Measurements from ENCODE around the gene PGRMC1.
A peak's percentile ranks its signal among the peaks of the same experiment; 100 is the strongest.
"Not testable (repeated sequence)": the region's sequence is repeated elsewhere in the genome, so short reads cannot be mapped to it uniquely, and the experiment has no call there.

PGRMC1 gene

GRCh38 chrX:119235872-119236622 is at the start of gene PGRMC1:
Gene PGRMC1 (plus strand): TSS chrX:119236285. CDS start chrX:119236364, 79 bp downstream.
- DNase-seq, result peak; percentile 50

DNA sequence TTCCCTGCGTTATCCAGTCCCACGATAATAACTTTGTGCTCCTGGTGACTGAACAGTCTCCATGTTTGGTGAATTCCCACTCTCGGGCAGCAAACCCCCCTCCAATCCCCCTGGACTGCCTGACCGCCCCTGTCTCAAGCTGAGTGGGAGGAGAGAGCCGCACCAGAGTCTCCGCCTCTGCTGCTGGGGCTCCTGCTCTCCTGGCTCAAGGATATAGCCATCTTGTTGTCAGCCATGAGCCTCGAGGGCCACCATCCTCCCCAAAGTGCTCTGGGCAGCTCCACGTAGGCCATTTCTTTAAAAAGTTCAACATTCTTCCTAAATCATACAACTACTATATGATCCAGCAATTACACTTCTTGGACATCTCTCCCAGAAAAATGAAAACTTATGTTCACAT is 49.3 kb upstream of the PGRMC1 start:
- DNase-seq, result no peak

DNA sequence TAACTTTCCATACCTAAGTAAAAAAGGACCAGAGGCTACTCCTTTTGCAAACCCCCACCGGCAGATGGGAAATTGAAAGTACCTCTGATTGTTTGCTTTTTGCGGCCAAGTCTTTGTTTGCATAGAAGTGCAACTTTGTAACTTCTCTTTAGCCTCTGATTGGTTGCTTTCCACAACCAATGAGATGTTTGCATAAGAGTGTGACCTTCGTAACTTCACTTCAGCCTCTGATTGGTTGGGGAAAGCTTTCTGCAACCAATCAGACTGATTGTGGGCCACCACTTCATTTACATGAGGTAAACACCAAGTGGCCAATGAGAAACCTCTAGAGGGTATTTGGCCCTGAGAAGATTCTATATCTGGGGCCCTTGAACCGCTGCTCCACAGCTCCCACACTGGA is 48.8 kb upstream of the PGRMC1 start:
- DNase-seq, result no peak

DNA sequence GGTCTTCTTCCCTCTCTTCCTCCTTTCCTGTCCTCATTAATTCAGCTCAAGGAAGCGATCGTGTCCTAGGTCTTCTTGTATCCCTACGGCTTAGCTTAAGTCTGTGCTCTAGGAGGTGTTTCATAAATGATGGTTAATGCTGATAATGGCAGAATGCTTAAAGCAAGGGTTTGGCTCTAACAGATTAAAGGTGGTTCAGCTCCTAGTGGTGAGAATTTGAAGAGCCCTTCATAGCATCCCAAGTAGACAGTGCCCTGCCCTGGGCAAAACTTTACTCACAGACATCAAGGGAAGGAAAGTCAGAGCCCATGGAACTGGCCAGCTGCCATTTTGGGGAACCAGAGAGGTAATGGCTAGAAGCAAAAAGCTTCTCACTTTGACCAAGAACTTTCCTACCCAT is 47.0 kb upstream of the PGRMC1 start:
- no peak for DNase-seq

GRCh38 chrX:119189595-119189994 is 46.5 kb upstream of the PGRMC1 start:
- DNase-seq, result no peak

DNA sequence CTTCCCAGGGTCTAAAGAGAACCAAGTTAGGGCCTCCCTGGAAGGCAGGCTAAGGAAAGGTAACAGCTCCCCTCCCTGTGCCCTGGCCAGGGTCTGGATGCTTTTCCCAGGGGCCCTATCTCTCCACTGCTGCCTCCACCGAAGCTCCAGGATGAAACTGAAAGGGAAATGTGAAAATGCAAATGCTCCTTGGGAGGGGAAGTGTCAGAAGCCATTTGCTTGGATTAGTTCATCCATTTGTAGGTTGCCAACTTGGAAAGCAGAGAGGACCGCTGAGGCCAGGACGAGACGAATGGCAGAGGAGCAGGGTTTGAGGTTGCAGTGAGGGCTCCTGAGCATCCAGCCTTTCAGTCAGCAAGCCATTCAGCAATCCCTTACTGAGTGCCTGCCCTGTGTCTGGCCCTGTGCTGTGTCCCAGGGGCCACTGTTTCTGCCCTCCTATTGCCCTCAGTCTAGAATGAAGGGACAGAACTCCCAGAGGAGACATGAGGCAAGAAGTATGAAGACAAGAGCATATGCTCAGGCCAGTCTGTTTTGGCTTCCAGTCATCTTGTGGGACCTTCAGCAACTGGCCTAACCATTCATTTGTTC is 45.9 kb upstream of the PGRMC1 start:
- no peak for DNase-seq

DNA sequence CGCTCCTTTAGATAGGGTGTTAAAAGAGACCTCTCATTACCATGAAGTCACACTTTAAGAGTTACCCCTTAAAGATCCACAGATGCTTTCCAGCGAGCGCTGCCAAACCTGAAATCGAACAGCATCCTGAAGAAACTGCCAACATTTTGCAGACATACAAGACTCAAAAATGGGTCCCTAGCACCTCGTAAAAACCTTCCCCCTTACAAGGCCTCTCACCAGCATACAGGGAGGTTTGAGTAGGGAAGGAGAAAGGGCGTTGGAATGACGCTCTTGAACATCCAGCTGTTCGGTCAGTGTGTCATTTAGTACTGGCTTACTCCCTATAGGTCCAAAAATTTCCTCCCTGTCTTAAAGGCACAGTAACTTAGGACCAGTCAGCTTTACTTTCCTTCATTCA is 45.3 kb upstream of the PGRMC1 start:
- no peak for DNase-seq

- no peak for DNase-seq
Observed at GRCh38 chrX:119194621-119195020, 41.5 kb upstream of the PGRMC1 start.

GRCh38 chrX:119201570-119201969 is 34.5 kb upstream of the PGRMC1 start:
- no peak for DNase-seq

GRCh38 chrX:119206203-119206602 is 29.9 kb upstream of the PGRMC1 start:
- DNase-seq, result no peak

- not testable (repeated sequence) for DNase-seq
Observed at GRCh38 chrX:119207483-119207882, 28.6 kb upstream of the PGRMC1 start.

DNA sequence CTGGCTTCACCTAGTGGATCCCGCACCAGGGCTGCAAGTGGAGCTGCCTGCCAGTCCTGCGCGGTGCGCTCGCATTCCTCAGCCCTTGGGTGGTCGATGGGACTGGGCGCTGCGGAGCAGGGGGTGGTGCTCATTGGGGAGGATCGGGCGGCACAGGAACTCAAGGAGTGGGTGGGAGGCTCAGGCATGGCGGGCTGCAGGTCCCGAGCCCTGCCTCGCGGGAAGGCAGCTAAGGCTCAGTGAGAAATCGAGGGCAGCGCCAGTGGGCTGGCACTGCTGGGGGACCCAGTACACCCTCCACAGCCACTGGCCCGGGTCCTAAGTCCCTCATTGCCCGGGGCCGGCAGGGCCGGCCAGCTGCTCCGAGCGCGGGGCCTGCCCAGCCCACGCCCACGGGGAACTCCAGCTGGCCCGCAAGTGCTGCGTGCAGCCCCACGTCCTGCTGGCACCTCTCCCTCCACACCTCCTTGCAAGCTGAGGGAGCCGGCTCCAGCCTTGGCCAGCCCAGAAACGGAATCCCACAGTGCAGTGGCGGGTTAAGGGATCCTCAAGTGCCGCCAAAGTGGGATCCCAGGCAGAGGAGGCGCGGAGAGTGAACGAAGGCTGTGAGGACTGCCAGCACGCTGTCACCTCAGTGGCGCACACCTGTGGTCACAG is 27.6 kb upstream of the PGRMC1 start:
- no peak for DNase-seq

- not testable (repeated sequence) for DNase-seq
Observed at GRCh38 chrX:119210931-119211648, 25.0 kb upstream of the PGRMC1 start.

DNA sequence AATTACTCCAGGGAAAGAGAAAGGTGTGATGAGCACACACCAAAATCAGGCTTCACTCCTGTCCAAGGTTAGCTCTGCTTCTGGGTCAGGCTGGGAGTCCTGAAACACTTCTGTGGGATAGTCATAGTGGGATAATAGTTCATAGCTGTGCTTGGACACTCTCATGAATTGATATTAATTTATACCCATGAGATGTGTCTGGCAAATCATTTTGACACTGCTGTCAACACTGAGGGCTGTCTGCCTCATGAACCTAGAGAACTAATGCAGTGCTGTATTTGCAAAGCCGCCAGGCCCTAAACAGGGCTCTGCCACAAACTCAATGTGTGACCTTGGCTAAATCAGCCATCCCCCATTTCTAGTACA is 24.5 kb upstream of the PGRMC1 start:
- DNase-seq, result no peak

GRCh38 chrX:119218198-119218597 is 17.9 kb upstream of the PGRMC1 start:
- no peak for DNase-seq

GRCh38 chrX:119222932-119223331 is 13.2 kb upstream of the PGRMC1 start:
- no peak for DNase-seq

GRCh38 chrX:119223783-119224182 is 12.3 kb upstream of the PGRMC1 start:
- no peak for DNase-seq

DNA sequence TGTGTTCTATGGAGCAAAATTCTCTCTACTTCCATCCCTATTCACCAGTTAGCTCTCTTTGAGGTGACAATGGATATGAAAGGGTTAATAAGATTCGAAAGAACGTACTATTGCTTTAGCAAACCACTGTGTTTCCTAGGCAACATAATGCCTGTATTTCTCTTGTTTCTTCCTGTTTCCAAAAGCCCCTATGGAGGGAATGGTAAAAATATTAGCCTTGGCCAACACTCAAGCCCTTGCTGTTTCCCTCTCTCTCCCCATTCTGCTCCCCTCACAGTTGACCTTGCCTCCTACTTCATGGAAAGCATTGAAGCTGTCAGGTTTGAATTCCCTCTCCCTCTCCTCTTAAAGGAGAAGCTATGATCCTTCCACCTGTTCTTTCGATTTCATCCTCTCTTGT is 9.6 kb upstream of the PGRMC1 start:
- DNase-seq, result no peak

DNA sequence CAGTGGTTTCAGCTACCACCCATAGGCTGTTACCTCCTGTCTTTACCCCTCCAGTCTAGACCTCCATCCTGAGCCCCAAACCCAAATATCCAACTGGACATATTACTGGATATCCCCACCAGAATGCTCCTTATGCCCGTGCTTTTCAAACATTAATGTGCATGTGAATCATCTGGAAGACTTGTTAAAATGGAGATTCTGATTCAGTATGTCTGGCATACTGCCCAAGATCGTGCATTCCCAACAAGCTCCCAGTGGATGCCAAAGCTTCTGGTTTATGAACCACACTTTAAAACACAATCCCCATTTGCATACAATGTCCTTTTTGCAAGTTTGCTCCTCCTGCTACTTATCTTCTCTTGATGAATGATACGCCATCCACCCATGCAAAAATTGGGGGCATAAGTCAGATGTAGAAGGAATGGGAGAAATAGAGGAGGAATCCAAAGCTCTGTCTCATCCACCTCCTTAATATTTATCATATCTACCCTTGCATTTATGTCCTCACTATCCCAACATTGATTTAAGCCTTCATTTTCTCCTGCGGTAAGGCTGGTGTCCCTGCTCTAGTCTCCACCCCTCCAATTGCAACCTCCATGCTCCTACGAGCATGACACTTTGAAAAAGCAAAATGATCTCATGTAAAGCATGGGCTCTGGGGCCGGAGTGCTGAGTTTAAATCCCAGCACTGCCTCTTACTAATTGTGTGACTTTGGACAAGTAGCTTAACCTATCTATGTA is 7.4 kb upstream of the PGRMC1 start:
- peak; percentile 3 for DNase-seq

DNA sequence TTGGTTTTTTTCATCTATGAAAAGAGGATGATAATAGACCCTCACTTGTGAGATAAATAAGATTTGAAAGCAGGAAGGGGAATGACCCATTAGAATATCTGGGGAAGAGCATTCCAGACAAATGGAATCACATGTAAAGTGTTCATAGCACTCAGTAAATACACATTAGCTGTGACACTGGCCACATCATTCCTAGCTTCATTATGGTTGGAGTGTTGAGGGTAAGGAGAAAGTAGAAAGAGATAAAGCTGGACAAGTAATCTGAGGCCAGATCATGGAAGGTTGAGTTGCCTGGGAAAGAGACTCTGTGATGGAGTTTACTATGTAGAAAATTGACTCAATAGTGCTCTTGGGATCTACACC is 6.9 kb upstream of the PGRMC1 start:
- DNase-seq, result no peak

- no peak for DNase-seq
Observed at GRCh38 chrX:119230850-119231249, 5.2 kb upstream of the PGRMC1 start.

DNA sequence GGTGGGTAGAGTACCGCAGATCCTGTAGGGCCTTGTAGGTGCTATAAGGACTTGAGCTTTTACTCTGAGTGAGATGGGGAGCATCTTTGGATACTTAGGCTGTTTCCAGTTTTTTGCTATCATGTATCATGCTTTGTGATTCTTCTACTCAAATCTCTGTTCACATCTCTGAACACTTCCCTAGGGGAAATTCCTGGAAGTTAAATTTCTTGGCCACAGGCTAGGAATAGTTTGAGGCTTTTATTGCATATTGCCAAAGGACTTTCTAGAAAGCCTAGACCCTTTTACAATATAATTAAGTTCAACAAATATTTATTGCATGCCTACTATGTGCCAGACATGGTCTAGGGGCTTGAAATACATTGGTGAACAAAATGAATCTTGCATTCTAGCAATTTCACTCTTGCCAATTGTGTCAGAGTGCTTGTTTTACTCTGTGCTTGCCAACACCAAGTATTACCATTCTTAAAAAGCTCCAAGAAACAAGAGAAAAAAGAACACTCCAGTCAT is 4.1 kb upstream of the PGRMC1 start:
- no peak for DNase-seq

DNA sequence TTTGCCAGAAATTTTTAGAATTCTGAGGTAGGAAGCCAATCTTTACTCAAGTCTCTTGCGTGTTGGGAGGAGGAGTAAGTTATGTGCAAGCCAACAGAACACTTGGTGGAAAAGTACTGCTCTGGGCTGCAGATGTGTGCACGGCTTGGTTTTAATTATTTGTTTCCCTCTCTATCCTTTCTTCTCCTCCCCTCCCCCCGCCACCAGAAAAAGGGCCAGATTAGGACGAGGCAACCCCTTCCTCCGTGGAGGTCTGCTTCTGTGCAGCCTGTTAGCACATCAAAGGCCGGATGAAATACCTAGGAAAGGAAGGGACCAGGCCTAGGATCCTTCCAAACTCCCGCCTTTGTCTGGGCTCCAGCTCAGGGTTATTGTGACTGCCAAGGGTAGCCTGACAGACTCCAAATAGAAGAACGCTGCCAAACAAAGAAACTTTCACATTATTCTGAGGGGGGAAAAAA is 1.0 kb upstream of the PGRMC1 start:
- DNase-seq, result no peak
